HCT116 (cell line): ENCODE data around the gene HSPB7. TPM values are rescaled to one million over a fixed set of nuclear protein-coding genes. Genes with fewer than 3 reads are reported as not detected.

Source experiments
- ATAC-seq: fragments of 200-7000 bp; cut with Tn5 transposase; 2 replicates; pipeline ENCODE4 v1.9.1; 2020; ENCODE audit warnings: mild to moderate bottlenecking, moderate library complexity
- BruUV-seq: library from RNA; stranded (reverse); fragments of 400-500 nt; replicated peaks from 2 replicates; lab custom pipeline; 2021; lab: Mats Ljungman, UMichigan
- CTCF ChIA-PET: fragments of 300-600 bp; sonication (Branson Sonifier 250); formaldehyde crosslinking; loops from one replicate; lab custom pipeline; 2021; ENCODE audit warnings: antibody characterized with exemption; lab: Charles Lee
- POLR2A ChIA-PET: fragments of 300-600, 350-600 bp; sonication (Branson Sonifier 250); formaldehyde crosslinking; loops from one replicate; lab custom pipeline; 2021; ENCODE audit warnings: antibody characterized with exemption; lab: Charles Lee
- RAD21 ChIA-PET, 2 experiments: fragments of 300-600 bp; sonication (Branson Sonifier 250); formaldehyde crosslinking; loops; one replicate each; lab custom pipeline; 2023; ENCODE audit warnings: low total read pairs in 2 of 2; ENCODE audit not compliant: uncharacterized antibody in 2 of 2, unreplicated experiment in 2 of 2, low non-redundant PET in 1 of 2; lab: Charles Lee
- DNase-seq: peaks from one replicate; pipeline ENCODE4 v3.0.0-alpha.2; 2010; ENCODE audit warnings: low read depth, low spot score
- H2AFZ ChIP-seq: fragments of 200-600 bp; shearing (Covaris generic), sonication (generic); 2 replicates; pipeline ENCODE4 v1.6.1; 2017; ENCODE audit warnings: low read depth, mixed run types, mixed read lengths, antibody characterized with exemption, low read length; ENCODE audit not compliant: poor library complexity, severe bottlenecking
- H3K27ac ChIP-seq: 2 replicates; pipeline ENCODE4 v1.5.1; 2012; ENCODE audit warnings: low read depth, low read length
- H3K27me3 ChIP-seq: fragments of 200-600 bp; sonication (generic); 2 replicates; pipeline ENCODE4 v1.6.1; 2016; ENCODE audit warnings: mixed run types, low read length, mixed read lengths; ENCODE audit not compliant: insufficient read depth
- H3K36me3 ChIP-seq, 2 experiments: fragments of 200-500 bp in 1 of 2; fragments of 200-600 bp in 1 of 2; sonication (Bioruptor generic) in 1 of 2; sonication (generic) in 1 of 2; 2 replicates each; pipeline versions ENCODE4 v1.5.1 to v1.6.1; 2014 to 2016; ENCODE audit warnings: low read length in 2 of 2, inconsistent platforms in 1 of 2, mixed read lengths in 1 of 2, mixed run types in 1 of 2; ENCODE audit not compliant: insufficient read depth in 2 of 2, control insufficient read depth in 1 of 2
- H3K4me1 ChIP-seq, 2 experiments: fragments of 200-600 bp in 1 of 2; sonication (generic) in 1 of 2; 2 replicates each; pipeline versions ENCODE4 v1.5.1 to v1.6.1; 2012 to 2017; ENCODE audit warnings: low read length in 2 of 2, inconsistent platforms in 1 of 2, mild to moderate bottlenecking in 1 of 2, mixed read lengths in 1 of 2, mixed run types in 1 of 2, moderate library complexity in 1 of 2; ENCODE audit not compliant: insufficient read depth in 2 of 2, control insufficient read depth in 1 of 2
- H3K4me2 ChIP-seq: fragments of 200-600 bp; sonication (generic); 2 replicates; pipeline ENCODE4 v1.6.1; 2017; ENCODE audit warnings: mixed run types, low read length, mixed read lengths
- H3K4me3 ChIP-seq, 2 experiments: fragments of 200-600 bp in 1 of 2; sonication (generic) in 1 of 2; replicated peaks in 1 of 2; 2 replicates each; pipeline ENCODE4 v1.5.1; 2011 to 2016; ENCODE audit warnings: low read length in 2 of 2, control low read depth in 1 of 2, low read depth in 1 of 2, mild to moderate bottlenecking in 1 of 2, mixed read lengths in 1 of 2, mixed run types in 1 of 2
- H3K79me2 ChIP-seq: fragments of 200-600 bp; sonication (generic); 2 replicates; pipeline ENCODE4 v1.6.1; 2017; ENCODE audit warnings: mild to moderate bottlenecking, mixed run types, low read length, moderate library complexity, mixed read lengths; ENCODE audit not compliant: insufficient read depth
- H3K9ac ChIP-seq: fragments of 200-600 bp; sonication (generic); 2 replicates; pipeline ENCODE4 v1.6.1; 2016; ENCODE audit warnings: low read length, mixed read lengths
- H3K9me2 ChIP-seq: fragments of 200-600 bp; sonication (generic), shearing (Covaris generic); 2 replicates; pipeline ENCODE4 v1.6.1; 2017; ENCODE audit warnings: mixed run types, mild to moderate bottlenecking, moderate library complexity; ENCODE audit not compliant: insufficient read depth
- H3K9me3 ChIP-seq, 2 experiments: fragments of 200-500 bp in 1 of 2; fragments of 200-600 bp in 1 of 2; sonication (Bioruptor generic) in 1 of 2; sonication (generic) in 1 of 2; 2 replicates each; pipeline ENCODE4 v1.6.1; 2014 to 2017; ENCODE audit warnings: low read length in 2 of 2, mixed read lengths in 2 of 2, inconsistent platforms in 1 of 2, low read depth in 1 of 2, mild to moderate bottlenecking in 1 of 2, mixed run types in 1 of 2, moderate library complexity in 1 of 2; ENCODE audit not compliant: control insufficient read depth in 1 of 2, insufficient read depth in 1 of 2
- H4K20me1 ChIP-seq: fragments of 200-600 bp; sonication (generic), shearing (Covaris generic); 2 replicates; pipeline ENCODE4 v1.6.1; 2017; ENCODE audit warnings: mixed run types, mild to moderate bottlenecking, moderate library complexity; ENCODE audit not compliant: insufficient read depth
- CBX3 ChIP-seq: IDR thresholded peaks from 2 replicates; pipeline ENCODE4 v1.6.1; 2012; ENCODE audit warnings: low read depth
- CEBPB ChIP-seq: IDR thresholded peaks from 2 replicates; pipeline ENCODE4 v1.6.1; 2012; ENCODE audit warnings: low read depth
- EGR1 ChIP-seq: IDR thresholded peaks from 2 replicates; pipeline ENCODE4 v1.6.1; 2012; ENCODE audit warnings: low read depth
- ELF1 ChIP-seq: IDR thresholded peaks from 2 replicates; pipeline ENCODE4 v1.6.1; 2012; ENCODE audit warnings: low read depth, borderline replicate concordance
- EZH2 ChIP-seq: fragments of 200-600 bp; sonication (generic); IDR thresholded peaks from 2 replicates; pipeline ENCODE4 v1.6.1; 2017; ENCODE audit warnings: antibody characterized with exemption, mixed run types
- EZH2phosphoT487 ChIP-seq: fragments of 200-600 bp; IDR thresholded peaks from 2 replicates; pipeline ENCODE4 v1.6.1; 2018; ENCODE audit warnings: antibody characterized with exemption, borderline replicate concordance
- FOSL1 ChIP-seq: IDR thresholded peaks from 2 replicates; pipeline ENCODE4 v1.6.1; 2012; ENCODE audit warnings: low read depth
- JUND ChIP-seq: IDR thresholded peaks from 2 replicates; pipeline ENCODE4 v1.6.1; 2012
- MAX ChIP-seq: IDR thresholded peaks from 2 replicates; pipeline ENCODE4 v1.6.1; 2012
- POLR2A ChIP-seq: IDR thresholded peaks from 2 replicates; pipeline ENCODE4 v1.7.0; 2011; ENCODE audit warnings: borderline replicate concordance; ENCODE audit not compliant: insufficient read depth, insufficient read length; ENCODE audit errors: extremely low read depth
- POLR2AphosphoS5 ChIP-seq: IDR thresholded peaks from 2 replicates; pipeline ENCODE4 v1.6.1; 2011; ENCODE audit warnings: mild to moderate bottlenecking, low read depth, low read length, moderate library complexity
- SIN3A ChIP-seq: IDR thresholded peaks from 2 replicates; pipeline ENCODE4 v1.6.1; 2012; ENCODE audit warnings: low read depth
- SP1 ChIP-seq: IDR thresholded peaks from 2 replicates; pipeline ENCODE4 v1.6.1; 2012; ENCODE audit warnings: low read depth
- TCF7L2 ChIP-seq: IDR thresholded peaks from 2 replicates; pipeline ENCODE4 v1.7.0; 2011; ENCODE audit warnings: borderline replicate concordance, inconsistent platforms; ENCODE audit not compliant: insufficient read depth, insufficient read length; ENCODE audit errors: extremely low read depth
- YY1 ChIP-seq: IDR thresholded peaks from 2 replicates; pipeline ENCODE4 v1.6.1; 2011; ENCODE audit warnings: low read length, low read depth, moderate library complexity, mild to moderate bottlenecking; ENCODE audit not compliant: insufficient replicate concordance; ENCODE audit errors: extremely low read depth
- ZFX ChIP-seq: fragments of 450-650 bp; IDR thresholded peaks from 2 replicates; pipeline ENCODE4 v1.6.1; 2017
- ZNF274 ChIP-seq: fragments of 200-500 bp; sonication (Bioruptor generic); IDR thresholded peaks from 2 replicates; pipeline ENCODE4 v1.6.1; 2014; ENCODE audit warnings: mild to moderate bottlenecking, low read depth, low read length, inconsistent platforms
- intact Hi-C: fragments of 100-400 bp; cut with micrococcal nuclease; formaldehyde crosslinking; loops from 2 replicates; pipeline ENCODE4 v1.10.0; 2022
- total RNA-seq: library from RNA; stranded (reverse); gene quantifications from one replicate; pipeline ENCODE4 v1.2.1, GENCODE V29; 2021; ENCODE audit not compliant: unreplicated experiment
- TF ChIP-seq, protein P1 (sequence below): IDR thresholded peaks from 2 replicates; pipeline ENCODE4 v1.6.1; 2012; ENCODE audit warnings: low read depth

The HSPB7 gene
- total RNA-seq, 1 experiment from 2014 or later, result 0.27 TPM

- TF ChIP-seq SP1 (no peak), YY1 (no peak), EZH2 (no peak), CBX3 (no peak)
- TF ChIP-seq, all 23 proteins: peak for 0
- no peak for ATAC-seq
- DNase-seq, result no peak
- H3K79me2 ChIP-seq, result peaks cover 51% of the 10 kb centered on the region; the same call in 1 of the 2 replicates
- POLR2A ChIA-PET, result no interaction called here
- no peak overlapping the region for H3K4me2 ChIP-seq
- H3K9me2 ChIP-seq, result no peaks in the 10 kb centered on the region
- H3K9me3 ChIP-seq, result peaks cover 0 to 4% of the 10 kb centered on the region in 2 experiments; a peak in 1 of 4 replicates
- no peak overlapping the region for H2AFZ ChIP-seq
- CTCF ChIA-PET, result no interaction called here
- intact Hi-C loops, result no loop called here
- no peaks in the 10 kb centered on the region for H3K4me1 ChIP-seq
- no peaks in the 10 kb centered on the region for H4K20me1 ChIP-seq
- no TSS peak for BruUV-seq
- no peak overlapping the region for H3K9ac ChIP-seq
- no peak overlapping the region for H3K27ac ChIP-seq
- no peaks in the 10 kb centered on the region for H3K27me3 ChIP-seq
- H3K4me3 ChIP-seq, result no peak overlapping the region
- RAD21 ChIA-PET, result no interaction called here
- H3K36me3 ChIP-seq, result peaks cover 2 to 14% of the 10 kb centered on the region in 2 experiments; a peak in 2 of 4 replicates
These were observed 48.4 kb downstream of the HSPB7 start for GRCh38 chr1:15969321-15969880.

DNA sequence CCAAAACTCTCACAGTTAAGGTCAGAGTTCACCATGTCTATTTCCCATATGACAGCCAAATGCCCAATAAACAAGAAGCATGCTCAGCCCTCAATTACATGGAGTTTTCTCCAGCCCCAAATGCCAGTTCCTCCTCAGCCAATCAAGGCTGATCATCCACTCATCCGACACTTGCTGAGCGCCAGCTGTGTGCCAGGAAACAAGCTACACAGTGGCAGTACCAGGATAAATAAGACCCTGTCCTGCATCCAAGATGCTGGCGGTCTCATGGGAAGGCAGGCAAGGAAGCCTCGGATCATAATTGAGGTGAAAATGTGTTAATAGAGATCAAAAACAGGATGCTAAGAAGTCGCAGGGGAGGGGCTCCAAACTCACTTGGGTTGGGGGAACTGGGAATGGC, 49.7 kb downstream of the HSPB7 start:
- POLR2A ChIA-PET, result no interaction called here
- H3K9me3 ChIP-seq, result peaks cover 0 to 4% of the 10 kb centered on the region in 2 experiments; a peak in 1 of 4 replicates
- H3K27me3 ChIP-seq, result no peaks in the 10 kb centered on the region
- no TSS peak for BruUV-seq
- H3K27ac ChIP-seq, result no peak overlapping the region
- no peaks in the 10 kb centered on the region for H3K4me1 ChIP-seq
- no peak for TF ChIP-seq MAX
- no peak for TF ChIP-seq CEBPB
- TF ChIP-seq POLR2AphosphoS5, result no peak
- no peak for TF ChIP-seq EZH2
- no peak for TF ChIP-seq SIN3A
- no peak for TF ChIP-seq EGR1
- no peak for TF ChIP-seq SP1
- no peak for TF ChIP-seq POLR2A
- TF ChIP-seq, protein P1, sequence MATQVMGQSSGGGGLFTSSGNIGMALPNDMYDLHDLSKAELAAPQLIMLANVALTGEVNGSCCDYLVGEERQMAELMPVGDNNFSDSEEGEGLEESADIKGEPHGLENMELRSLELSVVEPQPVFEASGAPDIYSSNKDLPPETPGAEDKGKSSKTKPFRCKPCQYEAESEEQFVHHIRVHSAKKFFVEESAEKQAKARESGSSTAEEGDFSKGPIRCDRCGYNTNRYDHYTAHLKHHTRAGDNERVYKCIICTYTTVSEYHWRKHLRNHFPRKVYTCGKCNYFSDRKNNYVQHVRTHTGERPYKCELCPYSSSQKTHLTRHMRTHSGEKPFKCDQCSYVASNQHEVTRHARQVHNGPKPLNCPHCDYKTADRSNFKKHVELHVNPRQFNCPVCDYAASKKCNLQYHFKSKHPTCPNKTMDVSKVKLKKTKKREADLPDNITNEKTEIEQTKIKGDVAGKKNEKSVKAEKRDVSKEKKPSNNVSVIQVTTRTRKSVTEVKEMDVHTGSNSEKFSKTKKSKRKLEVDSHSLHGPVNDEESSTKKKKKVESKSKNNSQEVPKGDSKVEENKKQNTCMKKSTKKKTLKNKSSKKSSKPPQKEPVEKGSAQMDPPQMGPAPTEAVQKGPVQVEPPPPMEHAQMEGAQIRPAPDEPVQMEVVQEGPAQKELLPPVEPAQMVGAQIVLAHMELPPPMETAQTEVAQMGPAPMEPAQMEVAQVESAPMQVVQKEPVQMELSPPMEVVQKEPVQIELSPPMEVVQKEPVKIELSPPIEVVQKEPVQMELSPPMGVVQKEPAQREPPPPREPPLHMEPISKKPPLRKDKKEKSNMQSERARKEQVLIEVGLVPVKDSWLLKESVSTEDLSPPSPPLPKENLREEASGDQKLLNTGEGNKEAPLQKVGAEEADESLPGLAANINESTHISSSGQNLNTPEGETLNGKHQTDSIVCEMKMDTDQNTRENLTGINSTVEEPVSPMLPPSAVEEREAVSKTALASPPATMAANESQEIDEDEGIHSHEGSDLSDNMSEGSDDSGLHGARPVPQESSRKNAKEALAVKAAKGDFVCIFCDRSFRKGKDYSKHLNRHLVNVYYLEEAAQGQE, result no peak
- no peak for TF ChIP-seq TCF7L2
- no peak for TF ChIP-seq ZFX
- no peak for TF ChIP-seq JUND
- TF ChIP-seq ELF1, result no peak
- no peak for TF ChIP-seq ZNF274
- no peak for TF ChIP-seq EZH2phosphoT487
- no peak for TF ChIP-seq YY1
- no peak for TF ChIP-seq FOSL1
- TF ChIP-seq, all 23 proteins: peak for 0
- ATAC-seq (no peak), DNase-seq (no peak)
- intact Hi-C loops, result no loop called here
- no peak overlapping the region for H3K4me3 ChIP-seq
- H3K79me2 ChIP-seq, result peaks cover 55% of the 10 kb centered on the region; the same call in 1 of the 2 replicates
- ChIA-PET RAD21 (no interaction called here), CTCF (no interaction called here)
- H3K9me2 ChIP-seq, result no peaks in the 10 kb centered on the region
- no peak overlapping the region for H3K9ac ChIP-seq
- H2AFZ ChIP-seq, result no peak overlapping the region
- H3K4me2 ChIP-seq, result no peak overlapping the region
- no peaks in the 10 kb centered on the region for H4K20me1 ChIP-seq
- peaks cover 2 to 14% of the 10 kb centered on the region in 2 experiments; a peak in 2 of 4 replicates for H3K36me3 ChIP-seq
